ENCODE data around the gene TPO.

- TF ChIP-seq CTCF (IDR thresholded peaks at IDR 0.05; ENCODE audit: low read depth, low read length, missing input control) = no peak
- TF ChIP-seq FOXA1 (IDR thresholded peaks at IDR 0.05) = no peak
- TF ChIP-seq REST (IDR thresholded peaks at IDR 0.05) = no peak
- no peak for TF ChIP-seq RAD21 (IDR thresholded peaks at IDR 0.05)
- no peak for TF ChIP-seq ATF3 (IDR thresholded peaks at IDR 0.05)
- no peak for TF ChIP-seq TAF1 (conservative IDR thresholded peaks at IDR 0.05)
- TF ChIP-seq ZBTB33 (IDR thresholded peaks at IDR 0.05) = no peak
- TF ChIP-seq MAX (IDR thresholded peaks at IDR 0.05) = no peak
- no peak for TF ChIP-seq YY1 (IDR thresholded peaks at IDR 0.05)
- no peak for TF ChIP-seq RXRA (IDR thresholded peaks at IDR 0.05)
- TF ChIP-seq GABPA (IDR thresholded peaks at IDR 0.05 in 1 of 2, conservative IDR thresholded peaks at IDR 0.05 in 1 of 2) = no peak
- no peak for TF ChIP-seq EGR1 (IDR thresholded peaks at IDR 0.05; ENCODE audit: low read depth in 2 of 2)
- no peak for TF ChIP-seq JUND (IDR thresholded peaks at IDR 0.05)
- no peak for TF ChIP-seq HNF4A (conservative IDR thresholded peaks at IDR 0.05)
Measured at GRCh38 chr2:1448009-1448408, 34.7 kb downstream of the TPO start.

Data from liver (tissue), 3 donors.